Progenitor cell of endocrine pancreas (in vitro differentiated cells): ENCODE data around the gene ZC3H10. TPM values are rescaled to one million over a fixed set of nuclear protein-coding genes. Genes with fewer than 3 reads are reported as not detected.

Experiments
- DNase-seq: peaks from one replicate; pipeline ENCODE4 v3.0.0; 2021; ENCODE audit warnings: low spot score; ENCODE audit not compliant: unreplicated experiment
- H3K27ac Mint-ChIP-seq: 2 replicates; pipeline ENCODE4 v1.8.0; 2021; ENCODE audit warnings: mild to moderate bottlenecking, moderate library complexity, mixed read lengths
- H3K27me3 Mint-ChIP-seq: 2 replicates; pipeline ENCODE4 v1.8.0; 2021; ENCODE audit warnings: mixed read lengths
- H3K36me3 Mint-ChIP-seq: 2 replicates; pipeline ENCODE4 v1.8.0; 2022; ENCODE audit warnings: mixed read lengths; ENCODE audit not compliant: insufficient read depth
- H3K4me1 Mint-ChIP-seq: 2 replicates; pipeline ENCODE4 v1.8.0; 2021; ENCODE audit warnings: low read depth, mixed read lengths
- H3K4me3 Mint-ChIP-seq: 2 replicates; pipeline ENCODE4 v1.8.0; 2021; ENCODE audit warnings: low read depth, mild to moderate bottlenecking, moderate library complexity, mixed read lengths
- H3K9me3 Mint-ChIP-seq: 2 replicates; pipeline ENCODE4 v1.8.0; 2021; ENCODE audit warnings: low read depth, mixed read lengths
- total RNA-seq: library from RNA; stranded (reverse); gene quantifications from 2 replicates; pipeline ENCODE4 v1.2.1, GENCODE V29; 2021
- TF ChIP-seq, protein P1 (sequence below): fragments of 200-600 bp; sonication (generic); IDR thresholded peaks from one replicate; pipeline ENCODE4 v1.5.0; 2021; ENCODE audit warnings: antibody characterized with exemption, mild to moderate bottlenecking; ENCODE audit not compliant: unreplicated experiment

Gene ZC3H10
- total RNA-seq, 1 donor from 2014 or later, result 13.8 TPM

DNA sequence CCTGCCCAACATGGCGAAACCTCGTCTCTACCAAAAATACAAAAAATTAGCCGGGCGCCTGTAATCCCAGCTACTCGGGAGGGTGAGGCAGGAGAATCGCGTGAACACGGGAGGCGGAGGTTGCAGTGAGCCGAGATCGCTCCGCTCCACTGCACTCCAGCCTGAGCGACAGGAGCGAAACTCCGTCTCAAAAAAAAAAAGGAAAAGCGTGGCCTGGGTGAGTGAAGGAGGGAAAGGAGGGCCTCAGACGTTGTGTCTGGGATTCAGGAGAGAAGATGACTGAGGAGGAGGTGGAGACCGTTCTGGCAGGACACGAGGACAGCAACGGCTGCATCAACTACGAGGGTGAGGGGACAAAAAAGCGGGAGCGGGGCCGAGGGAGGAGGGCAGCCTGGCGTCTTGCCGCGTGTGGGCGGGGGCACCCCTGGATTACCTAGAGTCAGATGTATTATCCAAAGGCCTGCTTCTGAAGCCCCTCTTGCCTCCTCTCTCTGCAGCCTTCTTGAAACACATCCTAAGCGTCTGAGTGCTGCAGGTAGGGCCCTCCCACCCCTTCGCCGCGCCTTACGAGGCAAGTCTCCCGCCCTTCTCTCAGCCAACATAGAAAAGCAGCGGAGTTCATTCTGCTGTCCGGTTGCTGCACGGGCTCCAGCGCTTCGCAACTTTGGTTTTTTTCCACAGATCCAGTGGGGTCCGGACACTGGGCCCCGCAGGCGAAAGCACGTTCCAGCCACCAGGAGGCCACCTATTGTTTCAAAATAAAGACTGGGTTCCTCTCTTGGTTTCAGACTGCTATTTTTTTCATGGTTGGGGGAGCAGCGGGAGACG is 39.3 kb downstream of the ZC3H10 start:
- H3K9me3 Mint-ChIP-seq, result no peaks in the 10 kb centered on the region
- peaks cover 27% of the 10 kb centered on the region for H3K36me3 Mint-ChIP-seq
- H3K4me1 Mint-ChIP-seq, result peaks cover 40% of the 10 kb centered on the region
- peak overlapping the region; percentile 99 for H3K27ac Mint-ChIP-seq
- peak overlapping the region; percentile 94 for H3K4me3 Mint-ChIP-seq
- H3K27me3 Mint-ChIP-seq, result no peaks in the 10 kb centered on the region
- DNase-seq, result peak; percentile 69
- TF ChIP-seq, protein P1, sequence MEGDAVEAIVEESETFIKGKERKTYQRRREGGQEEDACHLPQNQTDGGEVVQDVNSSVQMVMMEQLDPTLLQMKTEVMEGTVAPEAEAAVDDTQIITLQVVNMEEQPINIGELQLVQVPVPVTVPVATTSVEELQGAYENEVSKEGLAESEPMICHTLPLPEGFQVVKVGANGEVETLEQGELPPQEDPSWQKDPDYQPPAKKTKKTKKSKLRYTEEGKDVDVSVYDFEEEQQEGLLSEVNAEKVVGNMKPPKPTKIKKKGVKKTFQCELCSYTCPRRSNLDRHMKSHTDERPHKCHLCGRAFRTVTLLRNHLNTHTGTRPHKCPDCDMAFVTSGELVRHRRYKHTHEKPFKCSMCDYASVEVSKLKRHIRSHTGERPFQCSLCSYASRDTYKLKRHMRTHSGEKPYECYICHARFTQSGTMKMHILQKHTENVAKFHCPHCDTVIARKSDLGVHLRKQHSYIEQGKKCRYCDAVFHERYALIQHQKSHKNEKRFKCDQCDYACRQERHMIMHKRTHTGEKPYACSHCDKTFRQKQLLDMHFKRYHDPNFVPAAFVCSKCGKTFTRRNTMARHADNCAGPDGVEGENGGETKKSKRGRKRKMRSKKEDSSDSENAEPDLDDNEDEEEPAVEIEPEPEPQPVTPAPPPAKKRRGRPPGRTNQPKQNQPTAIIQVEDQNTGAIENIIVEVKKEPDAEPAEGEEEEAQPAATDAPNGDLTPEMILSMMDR, result peak; percentile 73

DNA sequence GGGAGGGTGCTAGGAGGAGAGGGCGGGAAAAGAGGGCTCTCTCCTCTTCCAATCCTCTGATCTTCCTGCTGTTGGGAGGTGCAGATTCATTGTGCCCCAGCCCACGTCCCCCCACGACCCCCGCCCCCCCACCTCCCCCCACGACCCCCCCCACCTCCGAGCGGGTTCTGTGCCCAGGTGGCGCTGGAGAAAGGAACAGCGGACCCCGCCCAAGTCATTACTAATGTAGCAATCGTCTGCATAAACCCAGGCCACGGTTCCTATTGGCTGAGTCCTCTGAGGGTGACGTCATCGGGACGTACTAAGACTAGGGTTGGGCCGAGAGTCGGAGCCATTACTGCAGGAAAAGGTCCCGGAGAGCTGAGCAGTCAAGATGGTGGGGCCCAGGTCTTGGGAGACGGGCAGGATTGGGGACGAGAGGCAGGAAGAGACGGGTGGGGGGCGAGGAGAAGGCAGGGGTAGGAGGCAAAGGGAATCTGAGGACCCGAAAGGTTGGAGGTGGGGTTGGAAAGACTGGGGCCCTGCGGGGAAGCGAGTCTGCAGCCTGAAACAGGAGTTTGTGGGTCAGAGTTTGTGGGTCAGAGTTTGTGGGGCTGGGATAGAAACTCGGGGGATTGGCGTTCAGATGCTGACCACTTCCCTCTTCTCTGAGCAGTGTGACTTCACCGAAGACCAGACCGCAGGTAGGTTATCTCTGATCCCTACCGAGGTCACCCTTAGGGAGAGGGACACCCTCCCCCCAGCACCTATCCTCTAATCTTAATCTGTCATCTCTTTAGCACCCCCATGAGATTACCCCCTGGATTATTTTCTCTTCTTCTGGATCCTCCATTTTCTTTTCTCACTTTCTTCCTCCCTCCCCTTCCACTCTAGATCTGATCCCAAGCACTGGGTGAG is 40.2 kb downstream of the ZC3H10 start, which contains the start of gene MYL6:
TSS of gene MYL6 (plus strand) at position 331 of the 897 bp plus-strand sequence. CDS start at position 374, 43 bp downstream.
- DNase-seq, result peak; percentile 79
- peaks cover 36% of the 10 kb centered on the region for H3K4me1 Mint-ChIP-seq
- H3K36me3 Mint-ChIP-seq, result peaks cover 29% of the 10 kb centered on the region
- no peaks in the 10 kb centered on the region for H3K9me3 Mint-ChIP-seq
- H3K27ac Mint-ChIP-seq, result peak within 1 kb of the TSS; percentile 99
- TF ChIP-seq, protein P1, result no peak
- no peaks in the 10 kb centered on the region for H3K27me3 Mint-ChIP-seq
- H3K4me3 Mint-ChIP-seq, result peak within 1 kb of the TSS; percentile 94

DNA sequence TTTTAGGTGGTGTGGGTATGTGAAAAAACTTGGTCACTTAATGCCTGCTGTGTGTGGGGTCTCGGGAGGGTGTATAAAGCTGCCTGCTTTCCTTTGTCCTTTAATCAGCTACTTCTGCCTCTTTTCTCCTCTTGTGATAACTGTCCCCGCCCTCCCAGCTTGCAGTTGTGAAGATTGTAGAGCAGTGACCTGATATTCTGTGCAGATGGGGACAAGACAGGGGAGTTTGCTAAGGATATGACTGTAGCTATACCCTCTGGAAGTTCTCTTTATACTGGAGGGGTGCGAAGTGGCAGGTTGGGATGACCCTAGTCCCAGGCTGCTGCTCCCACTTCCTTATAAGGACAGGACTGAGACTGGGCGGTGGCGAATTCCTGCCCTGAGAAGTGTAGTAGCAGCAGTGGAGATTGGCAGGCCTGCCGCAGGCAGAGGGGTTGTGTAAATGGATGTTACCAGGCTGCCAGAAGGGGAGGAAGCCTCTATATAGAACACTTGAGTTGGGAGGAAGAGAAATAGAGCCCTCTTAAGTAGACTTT is 40.9 kb downstream of the ZC3H10 start:
- H3K27me3 Mint-ChIP-seq, result no peaks in the 10 kb centered on the region
- peaks cover 36% of the 10 kb centered on the region for H3K36me3 Mint-ChIP-seq
- peak overlapping the region; percentile 99 for H3K27ac Mint-ChIP-seq
- H3K9me3 Mint-ChIP-seq, result no peaks in the 10 kb centered on the region
- DNase-seq, result no peak
- TF ChIP-seq, protein P1, result no peak
- H3K4me1 Mint-ChIP-seq, result peaks cover 31% of the 10 kb centered on the region
- peak overlapping the region; percentile 94 for H3K4me3 Mint-ChIP-seq

DNA sequence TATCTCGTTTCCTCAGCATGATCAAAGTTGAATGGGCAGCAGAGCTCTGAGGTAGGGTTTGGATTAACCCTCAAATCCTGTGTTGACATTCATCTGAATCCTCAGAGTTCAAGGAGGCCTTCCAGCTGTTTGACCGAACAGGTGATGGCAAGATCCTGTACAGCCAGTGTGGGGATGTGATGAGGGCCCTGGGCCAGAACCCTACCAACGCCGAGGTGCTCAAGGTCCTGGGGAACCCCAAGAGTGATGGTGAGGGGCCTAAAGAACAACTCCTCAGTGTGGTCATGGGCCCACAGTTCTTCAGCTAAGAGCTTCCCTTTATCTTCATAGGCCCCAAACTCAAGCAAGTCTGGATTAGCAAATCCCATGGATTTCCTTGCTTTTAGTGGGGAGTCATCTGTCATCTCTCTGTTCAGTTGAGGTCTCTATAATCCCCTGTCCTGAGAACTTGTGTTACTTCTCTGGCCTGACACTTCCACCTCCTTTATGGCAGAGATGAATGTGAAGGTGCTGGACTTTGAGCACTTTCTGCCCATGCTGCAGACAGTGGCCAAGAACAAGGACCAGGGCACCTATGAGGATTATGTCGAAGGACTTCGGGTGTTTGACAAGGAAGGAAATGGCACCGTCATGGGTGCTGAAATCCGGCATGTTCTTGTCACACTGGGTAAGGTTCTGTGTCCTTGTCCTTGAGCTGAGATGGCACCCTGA is 41.6 kb downstream of the ZC3H10 start:
- no peaks in the 10 kb centered on the region for H3K27me3 Mint-ChIP-seq
- peaks cover 40% of the 10 kb centered on the region for H3K36me3 Mint-ChIP-seq

More for the DNA sequence above, 41.6 kb downstream of the ZC3H10 start:
- H3K4me3 Mint-ChIP-seq, result peak overlapping the region; percentile 94
- H3K27ac Mint-ChIP-seq, result peak overlapping the region; percentile 99
- DNase-seq, result no peak
- no peaks in the 10 kb centered on the region for H3K9me3 Mint-ChIP-seq
- TF ChIP-seq, protein P1, result no peak
- peaks cover 31% of the 10 kb centered on the region for H3K4me1 Mint-ChIP-seq
